ENCODE measurements around the gene MYCBP.

DNA sequence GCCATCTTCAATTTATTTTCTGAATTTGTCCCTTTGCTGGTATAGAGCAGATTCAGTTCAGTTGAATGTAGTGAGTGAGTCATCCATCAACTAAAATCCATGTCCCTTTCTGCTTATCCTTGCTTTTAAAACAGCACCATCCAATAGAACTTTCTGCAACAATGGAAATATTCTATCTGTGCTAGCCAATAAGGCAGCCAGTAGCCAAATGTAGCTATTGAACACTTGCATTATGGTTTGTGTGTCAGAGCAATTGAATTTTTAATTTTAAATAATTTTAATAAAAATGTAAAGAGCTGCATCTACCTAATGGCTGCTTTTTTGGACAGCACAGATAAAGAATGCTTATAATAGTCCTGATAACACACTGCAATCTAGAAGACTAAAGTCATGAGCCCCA, 8.3 kb upstream of the MYCBP start, which contains the start of gene GJA9:
- TF ChIP-seq POLR2A (IDR thresholded peaks at IDR 0.05) (no peak), CTCF (IDR thresholded peaks at IDR 0.05) (no peak)

All from heart left ventricle (tissue), 13 donors.